ENCODE measurements around the gene SAMD4A.

DNA sequence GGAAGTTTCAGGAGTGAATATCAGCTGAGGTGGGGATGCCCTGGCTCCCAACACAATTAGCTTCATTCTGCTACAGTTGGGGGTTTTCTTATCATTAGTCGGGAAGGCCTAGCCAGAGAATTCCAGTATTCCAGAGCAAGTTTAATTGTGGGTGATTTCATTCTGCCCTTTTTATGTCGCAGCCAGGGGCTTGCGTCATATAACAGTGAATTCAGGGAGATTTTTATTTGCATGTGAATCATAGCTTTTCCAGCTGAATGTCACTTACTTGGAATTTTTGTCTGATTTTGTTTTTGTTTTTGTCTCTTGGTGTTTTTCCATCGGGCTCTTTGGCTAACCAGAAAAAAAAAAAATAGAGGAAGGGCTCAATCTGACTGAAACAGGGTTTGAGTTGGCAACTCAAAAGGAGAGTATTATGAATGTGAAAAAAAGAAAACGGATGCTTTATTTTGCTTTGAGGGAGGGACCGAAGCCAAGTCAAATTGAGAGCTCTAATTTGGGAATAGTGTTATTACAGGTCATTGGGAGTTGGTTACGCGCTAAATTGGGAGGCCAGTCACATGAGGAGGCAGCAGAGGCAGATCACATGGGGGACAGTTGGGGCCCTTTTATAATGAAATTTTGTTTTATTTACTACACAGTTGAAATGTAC, 119.4 kb downstream of the SAMD4A start:
- TF ChIP-seq, protein P1, sequence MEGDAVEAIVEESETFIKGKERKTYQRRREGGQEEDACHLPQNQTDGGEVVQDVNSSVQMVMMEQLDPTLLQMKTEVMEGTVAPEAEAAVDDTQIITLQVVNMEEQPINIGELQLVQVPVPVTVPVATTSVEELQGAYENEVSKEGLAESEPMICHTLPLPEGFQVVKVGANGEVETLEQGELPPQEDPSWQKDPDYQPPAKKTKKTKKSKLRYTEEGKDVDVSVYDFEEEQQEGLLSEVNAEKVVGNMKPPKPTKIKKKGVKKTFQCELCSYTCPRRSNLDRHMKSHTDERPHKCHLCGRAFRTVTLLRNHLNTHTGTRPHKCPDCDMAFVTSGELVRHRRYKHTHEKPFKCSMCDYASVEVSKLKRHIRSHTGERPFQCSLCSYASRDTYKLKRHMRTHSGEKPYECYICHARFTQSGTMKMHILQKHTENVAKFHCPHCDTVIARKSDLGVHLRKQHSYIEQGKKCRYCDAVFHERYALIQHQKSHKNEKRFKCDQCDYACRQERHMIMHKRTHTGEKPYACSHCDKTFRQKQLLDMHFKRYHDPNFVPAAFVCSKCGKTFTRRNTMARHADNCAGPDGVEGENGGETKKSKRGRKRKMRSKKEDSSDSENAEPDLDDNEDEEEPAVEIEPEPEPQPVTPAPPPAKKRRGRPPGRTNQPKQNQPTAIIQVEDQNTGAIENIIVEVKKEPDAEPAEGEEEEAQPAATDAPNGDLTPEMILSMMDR (IDR thresholded peaks at IDR 0.05) = no peak
- no peak for TF ChIP-seq POLR2A (IDR thresholded peaks at IDR 0.05)
